Measurements from ENCODE around the gene RDH12.

RDH12 gene

GRCh38 chr14:67673451-67673850 is 28.2 kb upstream of the RDH12 start:
- H3K4me3 ChIP-seq (ENCODE audit: low read depth, low read length) = peak overlapping the region; percentile 92
- no peak for TF ChIP-seq CTCF (IDR thresholded peaks at IDR 0.05; ENCODE audit: low read depth, low read length)

- H3K4me3 ChIP-seq (ENCODE audit: low read depth, low read length) = peak overlapping the region; percentile 92
- no peak for TF ChIP-seq CTCF (IDR thresholded peaks at IDR 0.05; ENCODE audit: low read depth, low read length)
These were observed 27.6 kb upstream of the RDH12 start for GRCh38 chr14:67674139-67674479.

- peak within 1 kb of the TSS; percentile 92 for H3K4me3 ChIP-seq (ENCODE audit: low read depth, low read length)
- TF ChIP-seq CTCF (IDR thresholded peaks at IDR 0.05; ENCODE audit: low read depth, low read length) = 0 out of 2 replicates have a peak, but pooled peaks have one; percentile 9
These were observed 27.0 kb upstream of the RDH12 start, which contains the start of gene VTI1B for GRCh38 chr14:67674480-67675218. TSS of gene VTI1B (minus strand) at chr14:67674632. CDS start at chr14:67674489, 143 bp downstream.

- TF ChIP-seq CTCF (IDR thresholded peaks at IDR 0.05; ENCODE audit: low read depth, low read length) = no peak
These were observed 26.5 kb upstream of the RDH12 start for GRCh38 chr14:67675219-67675582.

GRCh38 chr14:67679006-67679405 is 22.7 kb upstream of the RDH12 start:
- no peak overlapping the region for H3K4me3 ChIP-seq (ENCODE audit: low read depth, low read length)
- no peak for TF ChIP-seq CTCF (IDR thresholded peaks at IDR 0.05; ENCODE audit: low read depth, low read length)

More at GRCh38 chr14:67675219-67675582, 26.5 kb upstream of the RDH12 start:
- H3K4me3 ChIP-seq (ENCODE audit: low read depth, low read length) = peak overlapping the region; percentile 92

GRCh38 chr14:67680121-67680602 is 21.5 kb upstream of the RDH12 start:
- no peak overlapping the region for H3K4me3 ChIP-seq (ENCODE audit: low read depth, low read length)
- TF ChIP-seq CTCF (IDR thresholded peaks at IDR 0.05; ENCODE audit: low read depth, low read length) = no peak

- H3K4me3 ChIP-seq (ENCODE audit: low read depth, low read length) = no peak overlapping the region
- no peak for TF ChIP-seq CTCF (IDR thresholded peaks at IDR 0.05; ENCODE audit: low read depth, low read length)
These were observed 20.7 kb upstream of the RDH12 start for GRCh38 chr14:67680941-67681340.

Measured in WI38 (cell line).